Liver (tissue), 3 donors: Measurements from ENCODE around the gene DHDH.

Source experiments
- ATF3 ChIP-seq: IDR thresholded peaks from 2 replicates; pipeline ENCODE4 v1.6.1; 2016; ENCODE audit warnings: antibody characterized with exemption
- CTCF ChIP-seq: fragments of 150-350 bp; IDR thresholded peaks from 2 replicates; pipeline ENCODE4 v1.5.1; 2017; ENCODE audit warnings: improper control_type of control experiment, low read depth, low read length; ENCODE audit not compliant: missing input control
- GABPA ChIP-seq, 2 donors: IDR thresholded peaks in 1 of 2; conservative IDR thresholded peaks in 1 of 2; 2 replicates each; pipeline ENCODE4 v1.6.1; 2016; ENCODE audit warnings: antibody characterized with exemption in 2 of 2, mild to moderate bottlenecking in 1 of 2, moderate library complexity in 1 of 2
- MAX ChIP-seq: IDR thresholded peaks from 2 replicates; pipeline ENCODE4 v1.6.1; 2016; ENCODE audit warnings: antibody characterized with exemption
- RAD21 ChIP-seq, 2 donors: IDR thresholded peaks; 2 replicates each; pipeline ENCODE4 v1.6.1; 2016; ENCODE audit warnings: antibody characterized with exemption in 2 of 2, mild to moderate bottlenecking in 2 of 2
- TAF1 ChIP-seq: conservative IDR thresholded peaks from 2 replicates; pipeline ENCODE4 v1.6.1; 2016; ENCODE audit warnings: antibody characterized with exemption, mild to moderate bottlenecking
- YY1 ChIP-seq: IDR thresholded peaks from 2 replicates; pipeline ENCODE4 v1.6.1; 2016; ENCODE audit warnings: antibody characterized with exemption, mild to moderate bottlenecking
- ZBTB33 ChIP-seq: IDR thresholded peaks from 2 replicates; pipeline ENCODE4 v1.6.1; 2016; ENCODE audit warnings: antibody characterized with exemption
- donor health status: healthy.
- donor health status: healthy.

- TF ChIP-seq ATF3: no peak
- TF ChIP-seq TAF1: no peak
- TF ChIP-seq CTCF: no peak
- no peak for TF ChIP-seq ZBTB33
- no peak for TF ChIP-seq GABPA (IDR thresholded peaks at IDR 0.05 in 1 of 2, conservative IDR thresholded peaks at IDR 0.05 in 1 of 2)
- TF ChIP-seq YY1: no peak
- TF ChIP-seq MAX: no peak
- TF ChIP-seq RAD21 (IDR thresholded peaks at IDR 0.05): no peak
Measured at GRCh38 chr19:48895226-48895625, 38.3 kb upstream of the DHDH start.
